ENCODE results near the gene TUNAR. TPM values are rescaled to one million over a fixed set of nuclear protein-coding genes. Genes with fewer than 3 reads are reported as not detected.
A peak's percentile ranks its signal among the peaks of the same experiment; 100 is the strongest.

TUNAR gene
- total and polyA plus RNA-seq, 2 experiments from 2014 or later = 23.1 to 56.2 TPM

- no peak for TF ChIP-seq JUNB (IDR thresholded peaks at IDR 0.05; ENCODE audit: unreplicated experiment)
- no peak for TF ChIP-seq EZH2 (IDR thresholded peaks at IDR 0.05; ENCODE audit: low read depth, unreplicated experiment)
- TF ChIP-seq NANOG (IDR thresholded peaks at IDR 0.05; ENCODE audit: borderline replicate concordance) = no peak
- no peak for TF ChIP-seq ZNF462 (CRISPR knock-in tag; IDR thresholded peaks at IDR 0.05)
- TF ChIP-seq ZNF331 (CRISPR knock-in tag; IDR thresholded peaks at IDR 0.05; ENCODE audit: low read depth) = no peak
These were observed 41.8 kb downstream of the TUNAR start (continued) for GRCh38 chr14:95918466-95918865.

DNA sequence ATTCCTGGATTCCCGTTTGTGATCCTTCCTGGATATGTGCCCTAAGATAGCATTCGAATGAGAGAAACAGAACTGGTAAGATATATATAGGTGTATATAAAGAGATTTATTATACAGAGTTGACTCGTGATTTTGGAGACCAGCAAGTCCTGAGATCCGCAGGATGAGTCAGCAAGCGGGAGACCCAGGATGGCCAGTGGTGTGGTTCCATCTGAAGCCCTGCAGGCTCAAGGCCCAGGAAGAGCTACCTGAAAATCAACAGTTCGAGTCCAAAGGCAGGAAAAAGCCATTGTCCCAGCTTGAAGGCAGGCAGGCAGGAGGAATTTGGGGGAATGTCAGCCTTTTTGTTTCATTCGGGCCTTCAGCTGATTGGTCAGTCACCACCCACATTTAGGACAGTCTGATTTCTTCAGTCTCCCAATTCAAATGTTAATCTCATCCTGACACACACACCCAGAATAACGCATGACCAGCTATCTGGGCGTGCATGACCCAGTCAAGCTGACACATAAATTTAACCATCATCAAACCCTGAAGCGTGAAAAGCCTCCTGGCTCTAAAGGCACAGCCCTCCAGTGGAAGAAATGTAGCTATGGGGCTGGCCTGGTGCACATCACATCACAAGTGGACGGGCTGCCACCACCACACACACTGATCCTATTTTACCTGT, 44.3 kb downstream of the TUNAR start:
- Mint-ChIP-seq H3K27me3 (ENCODE audit: insufficient read depth, low read depth, poor library complexity) (peaks cover 2% of the 10 kb centered on the region), H3K4me3 (no peak overlapping the region), H3K27ac (peak overlapping the region; percentile 69; the same call in 1 of the 2 replicates)
- TF ChIP-seq EZH2 (IDR thresholded peaks at IDR 0.05; ENCODE audit: low read depth, unreplicated experiment) (no peak), ZNF462 (CRISPR knock-in tag; IDR thresholded peaks at IDR 0.05) (no peak), ZNF331 (CRISPR knock-in tag; IDR thresholded peaks at IDR 0.05; ENCODE audit: low read depth) (no peak)

More for the DNA sequence above, 44.3 kb downstream of the TUNAR start:
- peaks cover 24% of the 10 kb centered on the region for H3K36me3 Mint-ChIP-seq (ENCODE audit: low read depth)
- Histone ChIP-seq H3K4me1 (ENCODE audit: insufficient read depth) (peaks cover 26% of the 10 kb centered on the region), H3K36me3 (ENCODE audit: insufficient read depth) (no peaks in the 10 kb centered on the region; the same call in 1 of the 2 replicates), H3K4me2 (no peak overlapping the region), H3K27ac (ENCODE audit: low read depth) (peak overlapping the region; percentile 47; the same call in 1 of the 2 replicates), H2AFZ (no peak overlapping the region), H3K27me3 (ENCODE audit: insufficient read depth) (no peaks in the 10 kb centered on the region), H4K20me1 (replicated peaks; ENCODE audit: insufficient read depth) (no peaks in the 10 kb centered on the region), H3F3A (replicated peaks; ENCODE audit: low read depth) (0 out of 2 replicates have a peak, but pooled peaks cover 8% of the 10 kb centered on the region), H3K9me2 (ENCODE audit: insufficient read depth) (no peaks in the 10 kb centered on the region), H3K79me2 (replicated peaks; ENCODE audit: insufficient read depth) (peaks cover 12% of the 10 kb centered on the region), H3K4me3 (no peak overlapping the region)
- H3K9me3 Mint-ChIP-seq = no peaks in the 10 kb centered on the region
- H3K4me1 Mint-ChIP-seq = peaks cover 33% of the 10 kb centered on the region
- ATAC-seq (no peak), DNase-seq (ENCODE audit: low spot score) (no peak)
